Measurements from ENCODE around the gene C8B. TPM values are rescaled to one million over a fixed set of nuclear protein-coding genes. Genes with fewer than 3 reads are reported as not detected.

C8B gene
- total RNA-seq, 1 donor from 2014 or later, result not detected

GRCh38 chr1:56938646-56939045 lies 27.2 kb downstream of the C8B start:
- no peak for DNase-seq (ENCODE audit: extremely low spot score in 2 of 2)
- Histone ChIP-seq H3K4me3 (no peak overlapping the region), H3K27me3 (no peaks in the 10 kb centered on the region), H3K36me3 (no peaks in the 10 kb centered on the region), H3K4me1 (no peaks in the 10 kb centered on the region), H3K27ac (no peak overlapping the region), H3K9me3 (no peaks in the 10 kb centered on the region)
- intact Hi-C loops (cut with DNase I), result no loop called here
- TF ChIP-seq CTCF (IDR thresholded peaks at IDR 0.05) (no peak), POLR2A (IDR thresholded peaks at IDR 0.05) (no peak), POLR2AphosphoS5 (IDR thresholded peaks at IDR 0.05; ENCODE audit: insufficient read depth in 1 of 2, low read depth in 1 of 2) (no peak)

- Histone ChIP-seq H3K4me3 (no peak overlapping the region), H3K27ac (no peak overlapping the region), H3K27me3 (no peaks in the 10 kb centered on the region), H3K36me3 (no peaks in the 10 kb centered on the region), H3K9me3 (no peaks in the 10 kb centered on the region), H3K4me1 (no peaks in the 10 kb centered on the region)
- no peak for DNase-seq (ENCODE audit: extremely low spot score in 2 of 2)
- no peak for TF ChIP-seq POLR2AphosphoS5 (IDR thresholded peaks at IDR 0.05; ENCODE audit: insufficient read depth in 1 of 2, low read depth in 1 of 2)
- no peak for TF ChIP-seq POLR2A (IDR thresholded peaks at IDR 0.05)
- TF ChIP-seq CTCF (IDR thresholded peaks at IDR 0.05), result no peak
- intact Hi-C loops (cut with DNase I), result no loop called here
These were observed 31.3 kb downstream of the C8B start for GRCh38 chr1:56934430-56935060.

- no peak for DNase-seq (ENCODE audit: extremely low spot score in 2 of 2)
- no peaks in the 10 kb centered on the region for H3K27me3 ChIP-seq
- no peaks in the 10 kb centered on the region for H3K4me1 ChIP-seq
- intact Hi-C loops (cut with DNase I), result no loop called here
- H3K9me3 ChIP-seq, result no peaks in the 10 kb centered on the region
- no peak overlapping the region for H3K4me3 ChIP-seq
- H3K27ac ChIP-seq, result no peak overlapping the region
- no peaks in the 10 kb centered on the region for H3K36me3 ChIP-seq
- TF ChIP-seq CTCF (IDR thresholded peaks at IDR 0.05) (no peak), POLR2AphosphoS5 (IDR thresholded peaks at IDR 0.05; ENCODE audit: insufficient read depth in 1 of 2, low read depth in 1 of 2) (no peak), POLR2A (IDR thresholded peaks at IDR 0.05) (no peak)
These were observed 32.2 kb downstream of the C8B start for GRCh38 chr1:56933606-56934005.

- Histone ChIP-seq H3K9me3 (no peaks in the 10 kb centered on the region), H3K27me3 (no peaks in the 10 kb centered on the region), H3K27ac (no peak overlapping the region), H3K4me3 (no peak overlapping the region), H3K4me1 (no peaks in the 10 kb centered on the region), H3K36me3 (no peaks in the 10 kb centered on the region)
- TF ChIP-seq POLR2AphosphoS5 (IDR thresholded peaks at IDR 0.05; ENCODE audit: insufficient read depth in 1 of 2, low read depth in 1 of 2), result no peak
- no peak for DNase-seq (ENCODE audit: extremely low spot score in 2 of 2)
- intact Hi-C loops (cut with DNase I), result no loop called here
These were observed 32.7 kb downstream of the C8B start for GRCh38 chr1:56933161-56933560.

- Histone ChIP-seq H3K9me3 (no peaks in the 10 kb centered on the region), H3K27ac (no peak overlapping the region), H3K36me3 (no peaks in the 10 kb centered on the region), H3K27me3 (no peaks in the 10 kb centered on the region), H3K4me3 (no peak overlapping the region), H3K4me1 (no peaks in the 10 kb centered on the region)
- TF ChIP-seq POLR2AphosphoS5 (IDR thresholded peaks at IDR 0.05; ENCODE audit: insufficient read depth in 1 of 2, low read depth in 1 of 2) (no peak), CTCF (IDR thresholded peaks at IDR 0.05) (no peak), POLR2A (IDR thresholded peaks at IDR 0.05) (no peak)
- intact Hi-C loops (cut with DNase I), result no loop called here
- DNase-seq (ENCODE audit: extremely low spot score in 2 of 2), result no peak
These were observed 34.1 kb downstream of the C8B start for GRCh38 chr1:56931686-56932085.
